Activated CD8-positive, alpha-beta memory T cell treated with anti-CD3 and anti-CD28 coated beads, Interleukin-2, amount 50 U/mL, for 24 hours (primary cell): ENCODE measurements around the gene SCYGR5.
"Not testable (repeated sequence)": the region's sequence is repeated elsewhere in the genome, so short reads cannot be mapped to it uniquely, and the experiment has no call there.

Experiments
- DNase-seq: peaks from one replicate; pipeline ENCODE4 v3.0.0-alpha.2; 2020; ENCODE audit errors: extremely low read depth

Gene SCYGR5

DNA sequence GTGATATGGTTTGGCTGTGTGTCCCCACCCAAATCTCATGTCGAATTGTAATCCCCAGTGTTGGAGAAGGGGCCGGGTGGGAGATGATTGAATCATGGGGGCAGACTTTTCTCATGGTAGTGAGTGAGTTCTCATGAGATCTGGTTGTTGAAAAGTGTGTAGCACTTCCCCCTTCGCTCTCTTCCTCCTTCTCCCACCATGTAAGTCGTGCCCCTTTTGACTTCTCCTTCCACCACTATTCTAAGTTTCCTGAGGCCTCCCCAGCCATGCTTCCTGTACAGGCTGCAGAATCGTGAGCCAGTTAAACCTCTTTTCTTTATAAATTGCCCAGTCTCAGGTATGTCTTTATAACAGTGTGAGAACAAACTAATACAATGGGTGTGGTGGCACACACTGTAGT lies 7.0 kb downstream of the SCYGR5 start:
- DNase-seq: not testable (repeated sequence)

- no peak for DNase-seq
Measured at GRCh38 chr2:227674485-227674884, 7.9 kb downstream of the SCYGR5 start.

DNA sequence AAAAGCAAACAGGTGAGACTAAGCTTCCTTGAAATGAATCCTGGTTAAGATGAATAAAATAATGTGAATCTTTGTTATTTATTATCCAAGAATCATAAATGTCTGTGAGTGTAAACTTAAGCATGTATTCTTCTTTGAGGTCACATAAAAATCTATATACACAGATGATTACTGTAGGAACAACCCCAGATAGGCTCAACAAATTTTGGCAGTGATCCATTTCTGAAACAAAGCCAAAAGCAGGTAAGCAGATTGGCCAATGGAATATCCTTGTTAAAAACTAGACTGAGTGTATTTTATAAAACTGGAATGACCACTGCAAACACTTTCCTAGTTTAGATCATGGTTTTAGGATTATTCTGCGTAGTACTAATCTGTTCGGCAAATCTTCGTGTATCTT lies 11.3 kb downstream of the SCYGR5 start:
- no peak for DNase-seq

DNA sequence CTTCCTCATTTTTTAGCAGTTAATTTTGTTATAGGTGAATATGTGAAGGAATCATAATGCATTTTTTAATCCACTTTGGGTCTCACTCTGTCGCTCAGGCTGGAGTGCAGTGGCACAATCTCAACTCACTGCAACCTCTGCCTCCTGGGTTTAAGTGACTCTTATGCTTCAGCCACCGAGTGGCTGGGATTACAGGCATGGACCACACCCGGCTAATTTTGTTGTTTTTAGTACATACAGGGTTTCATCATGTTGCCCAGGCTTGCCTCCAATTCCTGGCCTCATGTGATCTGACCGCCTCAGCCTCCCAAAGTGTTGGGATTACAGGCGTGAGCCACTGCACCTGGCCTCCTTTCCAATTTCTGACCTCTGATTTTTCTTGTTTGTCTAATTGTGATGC lies 17.7 kb downstream of the SCYGR5 start:
- DNase-seq: no peak

DNA sequence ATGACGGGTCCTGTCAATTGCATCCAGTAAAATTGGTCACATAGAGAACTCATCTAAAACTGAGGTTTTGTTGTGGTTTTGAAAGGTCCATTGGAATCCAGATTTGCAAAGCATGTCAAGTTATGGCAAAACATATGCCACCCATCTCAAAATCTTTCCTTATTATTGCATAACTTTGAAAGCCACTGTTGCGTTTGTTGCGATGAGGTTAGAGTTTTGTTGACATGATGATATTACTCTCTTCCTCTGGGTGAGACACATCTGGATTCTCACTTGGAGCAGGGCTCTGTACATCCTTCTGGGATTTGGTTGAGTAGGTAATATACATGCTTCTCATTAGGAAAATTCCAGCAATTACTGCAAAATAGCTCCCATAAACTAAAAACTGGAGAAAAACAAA lies 20.6 kb downstream of the SCYGR5 start:
- DNase-seq: no peak

DNA sequence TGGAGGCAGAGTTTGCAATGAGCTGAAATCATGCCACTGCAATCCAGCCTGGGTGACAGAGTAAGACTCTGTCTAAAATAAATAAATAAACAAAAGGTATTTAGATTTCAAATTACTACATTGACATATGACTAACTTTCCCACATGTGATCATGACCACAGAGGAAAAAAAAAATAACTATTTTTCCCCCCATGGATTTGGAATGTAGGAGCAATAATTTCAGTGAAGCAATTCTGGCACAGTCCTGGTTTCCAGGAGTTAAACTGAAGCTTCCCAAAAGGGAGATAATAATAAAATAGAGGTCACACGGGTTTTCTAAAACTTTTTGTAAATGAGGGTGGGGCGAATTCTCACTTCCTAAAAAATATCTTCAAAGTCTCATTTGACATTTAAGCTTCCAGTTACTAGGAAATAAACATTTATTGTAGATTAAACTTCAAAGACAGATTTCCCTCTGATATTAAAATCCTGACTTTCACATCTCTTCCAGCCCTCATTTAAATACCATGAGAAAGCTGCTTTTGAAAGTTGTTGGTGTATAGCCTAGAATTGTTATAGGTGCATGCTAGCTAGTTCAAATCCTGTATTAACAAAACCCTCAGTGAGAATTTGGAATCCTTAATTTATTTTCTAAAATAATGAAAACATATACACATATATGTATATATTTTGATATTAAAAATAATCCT lies 30.5 kb downstream of the SCYGR5 start:
- no peak for DNase-seq

DNA sequence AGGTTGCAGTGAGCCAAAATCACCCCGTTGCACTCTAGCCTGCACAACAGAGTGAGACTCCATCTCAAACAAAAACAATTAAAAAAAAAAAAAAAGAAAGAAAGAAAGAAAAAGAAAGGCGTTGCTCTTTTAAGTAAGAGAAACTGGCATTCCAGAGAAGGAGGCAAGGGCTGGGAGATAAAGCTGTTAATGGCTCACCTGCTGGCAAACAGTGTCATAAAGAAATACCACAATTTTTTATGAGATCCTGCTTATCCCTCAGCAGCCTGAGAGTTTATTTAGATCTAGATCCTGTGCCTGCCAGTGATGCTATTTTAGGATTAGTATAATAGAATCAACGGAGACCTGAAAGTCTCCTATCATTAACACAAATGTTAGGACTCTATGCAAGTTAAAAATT lies 35.0 kb downstream of the SCYGR5 start:
- DNase-seq: no peak

GRCh38 chr2:227703280-227703732 lies 36.7 kb downstream of the SCYGR5 start:
- DNase-seq: no peak

DNA sequence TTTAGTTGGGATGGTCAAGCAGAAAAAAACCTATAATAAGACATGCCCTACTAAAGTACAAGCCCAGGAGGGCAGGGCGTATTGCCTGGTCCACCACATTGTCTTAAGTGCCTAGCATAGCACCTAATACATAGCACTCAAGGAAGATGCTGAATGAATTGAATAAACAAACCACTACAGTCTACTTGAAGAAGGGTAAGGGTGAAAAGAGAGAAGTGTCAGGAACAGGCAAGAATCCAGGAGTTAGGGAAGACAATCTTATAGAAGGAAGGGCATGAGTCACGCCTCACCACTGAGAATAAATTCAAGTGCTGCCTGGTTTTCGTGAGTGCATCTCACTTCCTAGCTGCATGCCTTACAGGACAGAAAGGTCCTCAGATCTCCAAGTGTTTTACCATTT lies 37.4 kb downstream of the SCYGR5 start:
- no peak for DNase-seq

GRCh38 chr2:227706859-227707258 lies 40.3 kb downstream of the SCYGR5 start:
- DNase-seq: no peak

- DNase-seq: no peak
Measured at GRCh38 chr2:227707390-227707789, 40.8 kb downstream of the SCYGR5 start.

GRCh38 chr2:227710986-227711385 lies 44.4 kb downstream of the SCYGR5 start:
- DNase-seq: no peak

GRCh38 chr2:227713291-227713690 lies 46.7 kb downstream of the SCYGR5 start:
- no peak for DNase-seq

GRCh38 chr2:227716501-227716900 lies 49.9 kb downstream of the SCYGR5 start:
- DNase-seq: no peak
